SU-DHL-6 (cell line): ENCODE data around the gene DPY19L1.

Experiments
- EZH2phosphoT487 ChIP-seq: fragments of 200-600 bp; sonication (generic), shearing (Covaris generic); conservative IDR thresholded peaks from 2 replicates; pipeline ENCODE4 v1.6.1; 2018; ENCODE audit warnings: mild to moderate bottlenecking, antibody characterized with exemption, low read length, moderate library complexity, mixed read lengths
- TF ChIP-seq, protein P1 (sequence below): fragments of 200-600 bp; sonication (generic); IDR thresholded peaks from one replicate; pipeline ENCODE4 v1.5.1; 2017; ENCODE audit warnings: antibody characterized with exemption, mild to moderate bottlenecking, low read length, moderate library complexity; ENCODE audit not compliant: insufficient read depth, poor library complexity, severe bottlenecking

DNA sequence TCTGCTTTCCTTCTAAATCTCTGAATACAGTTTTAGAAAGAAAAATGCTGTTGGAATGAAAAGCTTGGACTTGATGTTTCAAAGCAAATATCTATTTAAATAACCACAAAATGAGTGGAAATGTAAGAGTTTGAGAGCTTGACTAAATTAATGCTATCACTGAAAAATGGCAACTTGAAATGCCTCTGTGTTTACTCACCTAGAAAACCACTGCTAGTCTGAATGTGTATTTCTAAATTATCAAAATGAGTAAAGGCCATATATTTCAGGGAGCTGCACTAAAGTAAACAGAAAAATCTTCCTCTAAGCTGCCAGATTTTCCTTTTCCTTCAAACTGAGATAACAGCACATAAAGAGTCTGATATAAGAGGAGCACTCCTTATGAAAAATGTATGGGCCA lies 87.9 kb downstream of the DPY19L1 start:
- TF ChIP-seq, protein P1, sequence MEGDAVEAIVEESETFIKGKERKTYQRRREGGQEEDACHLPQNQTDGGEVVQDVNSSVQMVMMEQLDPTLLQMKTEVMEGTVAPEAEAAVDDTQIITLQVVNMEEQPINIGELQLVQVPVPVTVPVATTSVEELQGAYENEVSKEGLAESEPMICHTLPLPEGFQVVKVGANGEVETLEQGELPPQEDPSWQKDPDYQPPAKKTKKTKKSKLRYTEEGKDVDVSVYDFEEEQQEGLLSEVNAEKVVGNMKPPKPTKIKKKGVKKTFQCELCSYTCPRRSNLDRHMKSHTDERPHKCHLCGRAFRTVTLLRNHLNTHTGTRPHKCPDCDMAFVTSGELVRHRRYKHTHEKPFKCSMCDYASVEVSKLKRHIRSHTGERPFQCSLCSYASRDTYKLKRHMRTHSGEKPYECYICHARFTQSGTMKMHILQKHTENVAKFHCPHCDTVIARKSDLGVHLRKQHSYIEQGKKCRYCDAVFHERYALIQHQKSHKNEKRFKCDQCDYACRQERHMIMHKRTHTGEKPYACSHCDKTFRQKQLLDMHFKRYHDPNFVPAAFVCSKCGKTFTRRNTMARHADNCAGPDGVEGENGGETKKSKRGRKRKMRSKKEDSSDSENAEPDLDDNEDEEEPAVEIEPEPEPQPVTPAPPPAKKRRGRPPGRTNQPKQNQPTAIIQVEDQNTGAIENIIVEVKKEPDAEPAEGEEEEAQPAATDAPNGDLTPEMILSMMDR, result no peak
- no peak for TF ChIP-seq EZH2phosphoT487
